GM19328 (cell line): Measurements from ENCODE around the gene CLEC4M.

Source experiments
- ATAC-seq: cut with Tn5 transposase; IDR thresholded peaks from one replicate; pipeline ENCODE4 v1.9.1; 2021; ENCODE audit warnings: mild to moderate bottlenecking, moderate library complexity; ENCODE audit not compliant: unreplicated experiment

The CLEC4M gene, protein sequence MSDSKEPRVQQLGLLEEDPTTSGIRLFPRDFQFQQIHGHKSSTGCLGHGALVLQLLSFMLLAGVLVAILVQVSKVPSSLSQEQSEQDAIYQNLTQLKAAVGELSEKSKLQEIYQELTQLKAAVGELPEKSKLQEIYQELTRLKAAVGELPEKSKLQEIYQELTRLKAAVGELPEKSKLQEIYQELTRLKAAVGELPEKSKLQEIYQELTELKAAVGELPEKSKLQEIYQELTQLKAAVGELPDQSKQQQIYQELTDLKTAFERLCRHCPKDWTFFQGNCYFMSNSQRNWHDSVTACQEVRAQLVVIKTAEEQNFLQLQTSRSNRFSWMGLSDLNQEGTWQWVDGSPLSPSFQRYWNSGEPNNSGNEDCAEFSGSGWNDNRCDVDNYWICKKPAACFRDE

DNA sequence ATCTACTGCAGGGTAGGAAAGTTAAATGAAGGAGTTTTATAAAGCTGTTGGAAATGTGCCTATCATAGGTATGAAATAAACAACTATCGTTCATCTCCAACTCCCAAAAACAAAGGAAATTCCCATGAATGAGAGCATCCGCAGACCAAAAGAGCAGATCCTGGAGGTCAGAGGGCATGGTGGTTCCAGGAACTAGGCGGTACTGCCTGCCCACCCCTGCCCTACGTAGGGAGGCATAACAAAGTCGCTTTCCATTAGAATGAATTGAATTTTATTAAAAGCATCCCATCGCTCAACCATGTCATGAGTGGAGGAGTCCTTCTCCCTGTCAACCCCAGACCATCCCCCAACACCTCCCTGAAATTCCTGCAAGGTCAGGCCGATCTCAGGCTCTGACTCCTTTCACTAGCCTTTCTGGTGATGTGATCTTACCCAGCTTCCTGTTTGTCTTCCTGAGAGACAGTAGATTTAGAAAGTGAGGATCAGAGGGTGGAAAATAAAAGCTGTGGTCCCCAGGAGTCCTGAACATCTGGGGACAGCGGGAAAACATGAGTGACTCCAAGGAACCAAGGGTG, at the start of gene CLEC4M:
Gene CLEC4M (plus strand): TSS at position 525 of the 575 bp plus-strand sequence. CDS start 24 bp downstream, at position 549.
- no peak for ATAC-seq

DNA sequence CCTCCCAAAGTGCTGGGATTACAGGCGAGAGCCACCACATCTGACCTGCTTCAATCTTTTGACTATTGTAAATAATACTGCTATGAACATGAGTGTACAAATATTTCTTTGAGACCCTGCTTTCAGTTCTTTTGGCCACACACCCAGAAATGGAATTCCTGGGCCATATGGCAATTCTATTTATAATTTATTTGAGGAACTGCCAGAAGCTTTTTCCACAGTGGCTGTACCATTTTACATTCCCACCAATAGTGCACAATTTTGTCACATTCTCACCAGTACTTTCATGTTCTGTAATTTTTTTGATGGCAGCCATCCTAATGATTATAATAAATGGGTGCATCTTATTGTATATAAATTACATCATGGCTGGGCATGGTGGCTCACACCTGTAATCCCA, 47.4 kb upstream of the CLEC4M start:
- no peak for ATAC-seq

DNA sequence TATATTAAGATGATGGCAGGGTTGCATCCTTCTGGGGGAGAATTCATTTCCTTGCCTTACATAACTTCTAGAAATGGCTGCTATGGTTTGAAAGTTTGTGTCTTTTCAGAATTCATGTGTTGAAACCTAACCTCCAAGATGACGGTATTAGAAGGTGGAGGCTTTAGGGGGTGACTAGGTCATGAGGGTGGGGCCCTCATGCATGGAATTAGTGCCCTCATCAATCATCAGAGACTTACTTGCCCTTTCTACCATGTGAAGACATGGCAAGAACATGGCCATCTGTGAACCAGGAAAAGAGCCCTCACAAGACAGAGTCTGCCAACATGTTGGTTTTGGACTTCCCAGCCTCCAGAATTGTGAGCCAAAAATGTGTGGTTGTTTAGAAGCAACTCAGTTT, 46.3 kb upstream of the CLEC4M start:
- ATAC-seq: no peak

DNA sequence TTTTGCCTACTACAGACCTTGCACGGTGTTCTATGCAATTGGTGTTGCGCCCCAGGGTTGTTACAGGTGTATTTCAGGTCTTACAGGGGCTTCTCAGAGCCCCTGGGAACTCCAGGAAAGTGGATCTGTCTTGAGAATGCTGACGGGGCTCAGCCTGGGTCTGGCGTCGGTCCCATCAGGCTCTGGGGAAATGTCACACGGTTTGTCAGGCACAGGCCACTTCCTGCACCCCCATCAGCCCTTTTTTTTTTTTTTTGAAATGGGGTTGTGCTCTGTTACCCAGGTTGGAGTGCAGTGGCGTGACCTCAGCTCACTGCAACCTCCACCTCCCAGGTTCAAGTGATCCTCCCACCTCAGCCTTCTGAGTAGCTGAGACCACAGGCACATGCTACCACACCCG, 44.4 kb upstream of the CLEC4M start:
- no peak for ATAC-seq

DNA sequence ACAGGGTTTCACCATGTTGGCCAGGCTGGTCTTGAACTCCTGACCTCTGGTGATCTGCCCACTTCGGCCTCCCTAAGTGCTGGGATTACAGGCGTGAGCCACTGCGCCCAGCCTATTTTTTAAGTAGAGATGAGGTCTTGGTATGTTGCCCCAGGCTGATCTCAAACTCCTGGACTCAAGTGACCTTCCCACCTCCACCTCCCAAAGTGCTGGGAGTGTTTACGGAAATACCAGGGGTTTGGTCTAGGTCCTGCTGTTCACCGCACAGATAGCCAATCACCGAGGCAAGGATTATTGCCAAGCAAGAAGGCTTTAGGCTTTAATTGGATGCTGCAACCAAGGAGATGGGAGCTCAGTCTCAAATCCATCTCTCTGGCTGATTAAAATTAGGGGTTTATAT, 42.7 kb upstream of the CLEC4M start:
- no peak for ATAC-seq

DNA sequence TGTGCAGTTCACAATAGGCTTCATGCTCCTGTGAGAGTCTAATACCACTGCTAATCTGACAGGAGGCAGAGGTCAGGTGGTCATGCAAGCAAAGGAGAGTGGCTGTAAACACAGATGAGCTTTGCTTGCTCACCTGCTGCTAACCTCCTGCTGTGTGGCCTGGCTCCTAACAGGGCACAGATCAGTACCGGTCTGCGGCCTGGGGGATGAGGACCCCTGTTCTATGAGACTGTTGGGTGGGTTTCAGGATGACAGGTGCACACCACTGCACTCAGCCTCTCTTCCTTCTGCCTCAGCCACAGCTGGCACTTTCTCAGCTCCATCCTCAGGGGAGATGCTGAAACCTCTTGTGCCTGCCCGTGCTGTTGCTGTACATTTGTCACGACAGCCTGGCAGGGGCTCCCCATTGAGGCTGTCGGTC, 40.8 kb upstream of the CLEC4M start:
- no peak for ATAC-seq

DNA sequence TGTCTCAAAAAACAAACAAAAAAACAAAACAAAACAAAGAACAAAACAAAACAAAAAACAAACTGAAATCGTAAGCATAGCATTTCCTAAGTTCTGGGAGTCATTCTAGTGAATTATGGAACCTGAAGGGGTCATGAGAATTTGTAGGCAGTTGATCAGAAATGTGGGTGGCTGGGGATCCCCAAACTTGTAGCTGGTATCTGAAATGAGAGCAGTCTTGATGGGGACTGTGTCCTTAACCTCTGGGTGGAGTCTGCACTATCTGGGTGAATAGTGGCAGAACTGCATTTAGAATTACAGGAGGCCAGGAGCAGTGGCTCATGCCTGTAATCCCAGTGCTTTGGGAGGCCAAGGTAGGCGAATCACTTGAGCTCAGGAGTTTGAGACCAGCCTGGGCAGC, 37.3 kb upstream of the CLEC4M start:
- no peak for ATAC-seq

DNA sequence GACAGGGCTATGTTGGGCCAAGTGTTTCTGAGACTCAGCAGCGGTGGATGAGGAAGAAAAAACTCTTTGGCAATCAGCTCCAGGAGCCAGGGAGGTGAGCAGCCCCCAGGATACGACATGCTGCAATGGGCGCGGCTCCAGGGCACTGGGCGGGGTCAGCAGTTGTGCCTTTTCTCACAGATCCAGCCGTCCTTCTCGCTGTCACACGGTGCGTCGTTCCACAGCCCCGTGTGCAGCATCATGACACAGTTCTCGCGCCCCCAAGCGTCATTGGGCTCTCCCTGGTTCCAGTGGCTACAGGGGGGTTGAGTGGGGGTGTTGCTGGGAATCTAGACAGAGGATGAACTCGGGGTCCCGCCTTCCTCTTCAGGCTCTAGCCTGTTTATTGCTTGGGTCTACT, 33.8 kb upstream of the CLEC4M start:
- no peak for ATAC-seq

DNA sequence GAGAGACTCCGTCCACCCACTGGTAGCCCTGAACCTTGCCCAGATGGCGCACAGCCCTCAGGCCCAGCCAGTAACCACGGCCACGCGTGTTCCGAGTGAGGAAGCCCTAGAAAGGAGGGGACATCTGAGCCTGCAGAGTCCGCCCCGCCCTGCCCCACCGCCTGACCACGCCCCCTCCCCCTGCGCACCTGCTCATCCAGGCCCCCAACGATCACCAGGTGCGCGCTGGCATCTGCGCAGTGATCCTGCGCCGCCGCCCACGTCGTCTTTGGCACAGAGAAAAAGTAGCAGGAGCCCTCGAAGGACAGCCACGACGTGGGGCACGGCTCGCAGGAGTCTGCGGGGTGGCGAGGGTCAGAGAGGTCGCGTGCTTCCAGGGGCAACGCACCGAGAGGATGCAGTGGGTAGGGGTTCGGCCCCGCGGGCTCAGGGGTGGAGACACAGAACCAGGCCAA, 33.2 kb upstream of the CLEC4M start:
- ATAC-seq: no peak

DNA sequence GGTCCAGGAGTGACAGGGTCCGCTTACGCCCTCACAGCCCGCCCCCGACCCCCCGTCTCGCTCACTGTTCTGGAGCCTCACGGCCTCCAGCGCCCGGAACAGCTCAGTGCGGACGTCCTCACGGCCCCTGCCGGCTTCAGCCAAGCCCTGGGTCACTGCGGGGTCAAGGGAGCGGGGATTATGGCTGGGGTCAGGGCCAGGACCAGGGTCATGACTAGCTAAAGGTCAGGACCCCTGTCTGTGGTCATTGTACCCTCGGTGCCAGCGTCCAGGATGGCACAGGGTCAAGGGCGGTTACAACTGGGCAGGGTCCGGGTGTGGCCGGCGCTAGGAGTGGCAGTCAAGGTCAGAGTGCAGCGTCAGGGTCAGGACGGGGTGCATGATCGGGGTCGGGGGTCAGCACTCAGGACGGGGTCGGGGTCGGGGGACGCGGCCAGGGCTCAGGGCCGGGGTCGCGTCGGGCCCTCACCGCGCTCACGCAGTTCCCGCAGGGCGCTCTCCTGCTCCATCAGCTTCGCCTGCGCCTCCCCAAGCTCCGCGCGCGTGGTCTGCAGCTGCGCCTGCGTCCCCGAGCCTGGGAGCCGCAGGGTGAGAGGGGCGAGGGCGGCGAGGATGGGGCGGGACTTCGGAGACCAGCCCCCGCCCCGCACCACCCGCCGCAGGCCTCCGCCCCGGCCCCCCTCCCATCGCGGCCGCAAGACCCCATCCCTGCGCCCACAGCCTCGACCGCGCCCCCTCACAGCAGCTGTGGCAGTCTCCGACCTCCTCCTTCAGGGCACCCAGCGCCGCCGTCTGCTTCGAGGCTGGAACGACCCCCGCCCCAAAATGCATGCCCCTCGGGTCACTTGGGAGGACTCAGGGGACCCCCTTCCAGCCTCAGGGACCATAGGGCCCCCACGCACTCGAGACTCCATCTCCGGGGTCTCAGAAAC, 32.5 kb upstream of the CLEC4M start:
- no peak for ATAC-seq

DNA sequence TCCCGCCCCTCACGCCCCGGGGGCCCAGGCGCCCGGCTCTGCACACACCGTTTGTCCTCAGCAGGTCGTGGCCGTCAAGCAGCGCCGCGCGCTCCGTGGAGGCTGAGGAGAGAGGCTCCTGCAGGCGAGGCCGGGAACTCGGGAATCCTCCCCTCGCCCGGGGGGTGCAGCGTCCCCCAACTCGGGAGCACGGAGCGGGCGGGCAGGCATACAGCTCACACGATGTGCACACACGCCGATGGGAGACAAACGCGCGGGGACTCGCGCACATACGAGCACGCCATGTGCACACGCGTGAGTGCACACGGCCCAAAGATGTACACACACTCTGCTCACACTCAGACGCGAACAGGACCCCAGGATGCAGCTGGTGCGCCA, 31.8 kb upstream of the CLEC4M start:
- ATAC-seq: no peak

DNA sequence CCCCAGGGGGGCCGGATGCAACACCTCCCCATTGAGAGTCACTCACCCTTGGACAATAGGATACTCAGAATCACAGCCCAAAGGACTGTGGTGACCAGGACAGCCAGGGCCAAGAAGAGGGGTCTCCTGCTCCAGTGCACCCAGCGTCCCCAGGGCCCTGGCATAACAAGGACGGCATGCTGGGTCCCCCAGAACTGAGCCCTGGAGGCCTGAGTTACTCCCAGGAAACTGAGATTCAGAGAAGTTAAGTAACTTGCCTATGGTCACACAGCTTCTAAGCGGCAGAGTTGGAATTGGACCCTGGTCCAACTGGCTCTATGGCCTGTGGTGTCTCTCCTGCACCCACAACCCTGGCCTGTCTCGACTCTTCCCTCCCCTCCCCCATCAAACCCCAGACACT, 31.4 kb upstream of the CLEC4M start:
- ATAC-seq: no peak

DNA sequence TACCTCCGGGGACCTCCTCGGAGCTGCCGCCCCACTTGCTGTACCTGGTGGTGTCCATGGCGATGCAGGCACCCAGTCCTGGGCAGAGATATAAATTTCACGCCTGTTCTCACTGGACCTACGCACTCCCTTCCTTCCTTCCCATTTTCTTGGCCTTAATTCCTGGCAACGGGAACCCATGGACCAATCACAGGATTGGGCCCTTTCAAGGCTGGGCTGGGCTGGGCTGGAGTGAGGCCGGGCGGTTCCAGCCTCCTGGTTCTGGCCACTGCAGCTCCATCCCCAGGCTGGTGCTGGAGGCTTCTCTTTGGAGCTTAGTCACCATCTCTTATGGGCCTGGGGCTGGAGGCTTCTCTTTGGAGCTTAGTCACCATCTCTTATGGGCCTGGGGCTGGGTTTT, 31.0 kb upstream of the CLEC4M start, which contains the start of gene CLEC4G:
Gene CLEC4G (minus strand): TSS at position 66 of the 400 bp plus-strand sequence. CDS start 8 bp downstream, at position 58.
- ATAC-seq: no peak

DNA sequence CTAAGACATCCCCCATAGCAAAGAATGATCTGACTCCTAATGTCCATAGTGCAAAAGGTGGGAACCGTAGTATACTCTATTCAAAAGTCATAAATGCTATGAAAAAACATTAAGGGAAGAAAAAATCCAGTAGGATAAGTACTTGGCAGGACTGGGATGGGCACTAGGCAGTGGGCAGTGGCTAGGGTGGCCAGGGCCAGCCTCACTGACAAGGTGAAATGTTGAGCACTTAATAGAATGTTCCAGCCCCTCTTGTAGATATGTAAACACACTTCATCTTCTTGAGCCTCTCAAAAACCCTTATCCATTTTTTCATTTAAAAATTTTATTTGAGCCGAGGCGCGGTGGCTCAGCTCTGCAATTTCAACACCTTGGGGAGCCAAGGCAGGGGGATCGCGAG, 29.7 kb upstream of the CLEC4M start:
- no peak for ATAC-seq

DNA sequence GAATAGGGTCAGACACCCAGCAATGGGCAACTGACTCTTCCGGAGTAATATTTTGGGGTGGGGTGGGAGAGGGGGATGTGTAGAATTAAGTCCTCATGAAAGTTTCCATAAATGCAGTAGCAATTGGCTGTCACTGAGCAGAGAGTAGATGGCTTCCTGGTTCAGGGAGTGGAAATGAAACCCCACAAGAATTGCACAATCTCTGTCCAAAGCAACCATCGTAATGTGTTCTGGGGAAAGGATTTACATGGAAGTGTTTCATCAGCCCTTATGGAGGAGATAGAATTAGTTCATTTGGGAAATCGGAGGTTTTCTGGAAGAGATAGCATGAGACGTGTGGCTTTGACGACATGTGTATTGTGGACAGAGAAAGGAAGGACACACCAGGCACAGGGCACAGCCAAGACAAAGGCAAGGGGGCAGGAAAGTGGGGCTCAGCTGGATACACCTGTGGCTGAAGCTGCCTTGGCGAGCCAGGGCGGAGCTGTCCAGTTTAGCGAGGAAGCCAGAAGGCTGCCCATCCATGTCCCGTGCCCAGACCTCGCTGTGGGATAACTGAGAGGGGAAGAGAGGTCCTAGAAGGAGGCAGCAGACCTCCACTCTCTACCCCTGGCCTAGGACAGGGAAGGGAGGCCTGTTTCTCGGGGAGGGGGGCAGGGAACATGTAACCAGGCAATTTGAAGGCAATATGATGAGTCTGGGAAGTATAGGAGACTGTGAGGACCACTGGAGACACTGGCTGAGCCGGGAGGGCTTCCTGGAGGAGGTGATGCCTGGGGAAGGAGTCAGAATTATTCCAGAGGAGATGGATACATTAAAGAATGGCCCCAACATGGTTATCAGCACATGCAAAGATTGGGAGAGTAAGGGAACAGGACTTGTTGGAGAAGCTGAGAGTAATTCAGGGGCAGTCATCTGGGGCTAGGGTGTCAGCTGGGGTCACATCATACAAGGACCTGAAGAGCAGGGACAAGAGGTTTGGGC, 28.5 kb upstream of the CLEC4M start:
- ATAC-seq: no peak

DNA sequence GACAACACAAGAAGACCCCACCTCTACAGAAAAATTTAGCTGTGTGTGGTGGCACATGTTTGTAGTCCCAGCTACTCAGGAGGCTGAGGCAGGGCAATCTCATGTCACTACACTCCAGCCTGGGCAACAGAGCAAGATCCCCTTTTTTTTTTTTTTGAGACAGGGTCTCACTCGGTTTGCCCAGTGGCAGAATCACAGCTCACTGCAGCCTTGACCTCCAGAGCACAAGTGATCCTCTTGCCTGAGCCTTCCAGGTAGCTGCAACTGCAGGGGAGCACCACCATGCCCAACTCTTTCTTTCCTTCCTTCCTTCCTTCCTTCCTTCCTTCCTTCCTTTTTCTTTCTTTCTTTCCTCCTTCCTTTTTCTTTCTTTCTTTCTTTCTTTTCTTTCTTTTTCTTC, 26.9 kb upstream of the CLEC4M start:
- no peak for ATAC-seq

DNA sequence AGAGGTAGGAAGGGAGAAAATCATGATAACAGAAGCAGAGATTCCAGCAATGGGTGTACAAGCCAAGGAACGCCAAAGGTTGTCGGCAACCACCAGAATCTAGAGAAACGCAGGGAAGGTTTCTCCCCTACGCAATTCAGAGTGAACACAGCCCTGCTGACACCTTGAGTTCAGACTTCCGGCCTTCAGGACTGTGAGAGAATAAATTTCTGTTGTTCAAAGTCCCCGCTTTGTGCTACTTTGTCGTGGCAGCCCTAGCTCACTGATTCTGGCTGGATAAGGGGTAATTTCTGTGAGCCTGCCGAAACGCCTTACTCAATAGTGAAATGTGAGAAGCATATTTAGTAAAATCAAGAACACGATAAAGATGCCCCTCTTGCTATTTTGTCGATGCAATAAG, 25.8 kb upstream of the CLEC4M start:
- ATAC-seq: no peak

DNA sequence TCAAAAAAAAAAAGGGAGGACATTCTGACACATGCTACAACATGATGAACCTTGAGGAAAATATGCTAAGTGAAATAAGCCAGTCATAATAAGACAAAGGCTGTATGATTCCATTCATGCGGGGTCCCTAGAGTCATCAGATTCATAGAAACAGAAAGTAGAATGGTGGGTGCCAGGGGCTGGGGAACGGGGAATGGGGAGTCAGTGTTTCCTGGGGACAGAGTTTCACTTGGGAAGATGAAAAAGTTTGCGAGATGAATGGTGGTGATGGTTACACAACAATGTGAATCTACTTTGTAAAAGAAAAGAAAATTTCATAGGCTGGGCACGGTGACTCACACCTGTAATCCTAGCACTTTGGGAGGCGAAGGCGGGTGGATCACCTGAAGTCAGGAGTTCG, 25.0 kb upstream of the CLEC4M start:
- ATAC-seq: no peak

DNA sequence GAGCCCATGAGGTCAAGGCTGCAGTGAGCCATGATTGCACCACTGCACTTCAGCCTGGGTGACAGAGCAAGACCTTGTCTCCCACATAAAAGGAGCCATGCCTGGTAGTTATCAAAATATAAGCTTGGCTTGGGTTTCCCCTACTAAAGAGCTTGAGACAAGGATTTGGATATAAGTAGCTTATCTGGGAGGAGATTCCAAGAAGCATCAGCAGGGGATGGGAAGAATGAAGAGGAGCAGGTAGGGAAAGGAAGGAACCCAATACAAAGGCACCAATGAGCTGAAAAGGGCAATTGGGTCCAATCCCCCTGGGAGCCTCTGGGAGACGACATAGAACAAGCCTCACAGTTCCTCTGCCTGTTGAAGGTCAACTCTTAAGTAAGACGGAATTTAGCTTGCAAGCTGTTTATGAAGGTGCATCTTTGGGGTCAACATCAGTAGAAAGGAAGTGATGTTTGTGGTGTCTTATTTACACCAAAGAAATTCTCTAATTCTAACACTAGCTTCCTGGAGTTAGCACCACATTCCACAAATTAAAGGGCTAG, 23.8 kb upstream of the CLEC4M start:
- no peak for ATAC-seq
